ENCODE data around the gene DNAJC4. TPM values are rescaled to one million over a fixed set of nuclear protein-coding genes. Genes with fewer than 3 reads are reported as not detected.

DNAJC4 gene
- polyA plus RNA-seq (2011; rRNA removed) (8.9 and 9.8 TPM in 2 replicates), polyA plus RNA-seq (2017; fragmentation: RNase III; extraction: RNeasy Plus Mini Kit Qiagen cat#74134 plus additional on column Dnase treatment) (12.6 to 16.6 TPM (median 16.2 TPM) in 3 replicates), polyA minus RNA-seq (2011; rRNA and poly(A)+ RNA removed) (6.9 and 10.5 TPM in 2 replicates)
- 10.6 and 16.8 TPM in 2 replicates for polyA plus RNA-seq (2012; cell fraction: cytosol; rRNA removed)
- 21.2 and 25.0 TPM in 2 replicates for polyA plus RNA-seq (2012; cell fraction: nucleus; rRNA removed)

- TF ChIP-seq TFCP2L1 (CRISPR knock-in tag; IDR thresholded peaks at IDR 0.05) (no peak), PHF8 (IDR thresholded peaks at IDR 0.05; ENCODE audit: borderline replicate concordance, low read depth) (peak; percentile 42; the same call in 1 of the 2 replicates), JUN (IDR thresholded peaks at IDR 0.05) (peak in 1 of 2 experiments; percentile 52; a peak in 2 of 5 replicates), POLR2A (IDR thresholded peaks at IDR 0.05; ENCODE audit: low read length) (peak; percentile 36), FOSB (CRISPR knock-in tag; IDR thresholded peaks at IDR 0.05) (no peak), FOSL2 (IDR thresholded peaks at IDR 0.05) (no peak), FOSL2 (CRISPR knock-in tag; IDR thresholded peaks at IDR 0.05) (no peak), NR3C1 (IDR thresholded peaks at IDR 0.05) (no peak)
- TF ChIP-seq, protein P1, sequence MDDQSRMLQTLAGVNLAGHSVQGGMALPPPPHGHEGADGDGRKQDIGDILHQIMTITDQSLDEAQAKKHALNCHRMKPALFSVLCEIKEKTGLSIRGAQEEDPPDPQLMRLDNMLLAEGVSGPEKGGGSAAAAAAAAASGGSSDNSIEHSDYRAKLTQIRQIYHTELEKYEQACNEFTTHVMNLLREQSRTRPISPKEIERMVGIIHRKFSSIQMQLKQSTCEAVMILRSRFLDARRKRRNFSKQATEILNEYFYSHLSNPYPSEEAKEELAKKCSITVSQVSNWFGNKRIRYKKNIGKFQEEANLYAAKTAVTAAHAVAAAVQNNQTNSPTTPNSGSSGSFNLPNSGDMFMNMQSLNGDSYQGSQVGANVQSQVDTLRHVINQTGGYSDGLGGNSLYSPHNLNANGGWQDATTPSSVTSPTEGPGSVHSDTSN (IDR thresholded peaks at IDR 0.05): peak; percentile 29; the same call in 1 of the 2 replicates
- TF ChIP-seq, protein P2, sequence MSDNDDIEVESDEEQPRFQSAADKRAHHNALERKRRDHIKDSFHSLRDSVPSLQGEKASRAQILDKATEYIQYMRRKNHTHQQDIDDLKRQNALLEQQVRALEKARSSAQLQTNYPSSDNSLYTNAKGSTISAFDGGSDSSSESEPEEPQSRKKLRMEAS (IDR thresholded peaks at IDR 0.05): peak; percentile 43
- peak; percentile 77 to 91 for DNase-seq (ENCODE audit: low read depth in 1 of 2, low spot score in 1 of 2)
- ChIA-PET POLR2A (interaction anchor here (1.0 kb wide), 1 partner anchor 11 kb away, joined by 5 read pairs; the partner anchor contains the start of gene FKBP2), CTCF (interaction anchor here (1.5 to 19.9 kb wide), 2 partner anchors 27 to 74 kb away, joined by 4 to 254 read pairs; partner anchors contain the start of gene FERMT3)
- H3K4me2 ChIP-seq: peak within 1 kb of the TSS; percentile 98
- peak; percentile 35 to 64 for ATAC-seq
- H3K27ac ChIP-seq: peak within 1 kb of the TSS; percentile 94 to 95
- H3K4me3 ChIP-seq: peak within 1 kb of the TSS; percentile 94
- 3% methylated on average over 46 of the region's 62 CpGs for WGBS (ENCODE audit: missing lambda C conversion rate)
- H3K4me1 ChIP-seq: peaks cover 42% of the 10 kb centered on the region
- H3K9me3 ChIP-seq: no peaks in the 10 kb centered on the region
- FAIRE-seq: no peak
These were observed at the start of gene DNAJC4 for GRCh38 chr11:64230171-64230984. DNAJC4 (plus strand) TSS chr11:64230548; CDS start chr11:64230855, 307 bp downstream.

DNA sequence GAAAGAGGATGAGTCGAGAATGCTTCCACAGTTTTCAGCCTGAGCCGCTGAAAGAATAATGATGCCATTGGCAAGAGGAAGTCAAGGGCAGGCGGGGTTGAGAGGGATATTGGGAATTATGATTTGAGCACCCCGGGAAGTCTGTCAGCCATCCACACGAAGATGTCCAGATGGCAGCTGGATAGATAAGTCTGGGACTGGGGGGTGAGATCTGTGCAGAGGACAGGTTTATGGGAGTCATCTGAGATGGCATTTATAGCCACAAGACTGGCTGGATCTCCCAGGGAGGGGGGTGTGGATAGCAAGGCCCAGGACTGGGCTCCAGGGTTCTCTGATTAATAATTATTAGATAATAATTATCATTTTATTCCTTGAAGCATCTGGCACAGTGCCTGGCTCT lies 49.5 kb upstream of the DNAJC4 start:
- WGBS (ENCODE audit: missing lambda C conversion rate): 82% methylated on average over 5 of the region's 5 CpGs
- no peak for ATAC-seq
- peaks cover 29% of the 10 kb centered on the region for H3K4me1 ChIP-seq
- TF ChIP-seq TFCP2L1 (CRISPR knock-in tag; IDR thresholded peaks at IDR 0.05): no peak
- no peak overlapping the region for H3K4me3 ChIP-seq
- no peak for FAIRE-seq
- peak overlapping the region; percentile 74 to 82 for H3K27ac ChIP-seq
- DNase-seq (ENCODE audit: low read depth in 1 of 2, low spot score in 1 of 2): no peak
- POLR2A ChIA-PET: interaction anchor here (0.7 to 1.9 kb wide), 5 partner anchors 15 to 64 kb away, joined by 3 to 5 read pairs (median 3); partner anchors contain the start of genes MACROD1, NUDT22 and TRPT1
- H3K9me3 ChIP-seq: no peaks in the 10 kb centered on the region
- CTCF ChIA-PET: interaction anchor here (1.6 to 2.5 kb wide), 4 partner anchors 11 to 123 kb away, joined by 4 to 10 read pairs (median 6); no protein-coding TSS in a partner anchor
- H3K4me2 ChIP-seq: peak overlapping the region; percentile 75

DNA sequence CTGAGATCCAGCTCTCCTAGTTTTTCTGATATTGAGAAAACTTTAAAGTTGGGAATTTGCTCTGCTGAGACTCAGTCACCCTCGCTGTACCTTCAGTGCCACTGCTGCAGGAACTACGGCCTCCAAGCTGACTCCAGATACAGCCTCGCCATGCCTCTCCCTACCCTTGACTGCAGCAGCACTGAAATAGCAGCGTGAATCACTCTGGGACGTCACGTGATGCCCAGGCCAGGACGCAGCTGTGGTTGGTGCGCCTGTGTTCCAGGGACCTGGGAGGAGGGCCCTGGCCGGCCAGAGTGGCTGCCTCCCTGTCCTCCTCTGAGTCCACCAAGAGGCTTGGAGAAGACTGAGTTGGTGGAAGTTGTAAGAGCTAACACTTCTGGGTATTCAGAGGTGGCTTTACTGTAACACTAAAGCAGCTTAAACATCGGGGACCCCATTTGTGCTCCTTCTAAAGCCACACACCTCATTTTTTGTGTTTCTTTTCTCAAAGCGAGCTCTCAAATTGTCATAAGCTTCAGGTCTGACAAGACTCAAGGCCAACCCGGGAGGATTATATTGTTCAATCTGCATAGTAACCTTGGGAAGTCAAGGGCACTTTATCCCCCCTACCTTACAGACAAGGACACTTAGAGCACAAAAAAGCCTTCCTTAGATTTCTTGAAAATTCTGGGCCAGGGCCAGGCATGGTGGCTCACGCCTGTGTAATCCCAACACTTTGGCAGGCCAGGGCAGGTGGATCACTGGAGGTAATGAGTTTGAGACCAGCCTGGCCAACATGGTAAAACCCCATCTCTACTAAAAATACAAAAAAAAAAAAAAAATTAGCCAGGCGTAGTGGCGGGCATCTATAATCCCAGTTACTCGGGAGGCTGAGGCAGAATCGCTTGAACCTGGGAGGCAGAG lies 48.6 kb upstream of the DNAJC4 start:
- POLR2A ChIA-PET: interaction anchor here (0.5 to 1.9 kb wide), 6 partner anchors 15 to 90 kb away, joined by 3 to 5 read pairs (median 3); partner anchors contain the start of genes MACROD1, NUDT22 and TRPT1
- 58% methylated on average over 12 of the region's 17 CpGs for WGBS (ENCODE audit: missing lambda C conversion rate)
- Histone ChIP-seq H3K4me3 (no peak overlapping the region), H3K9me3 (no peaks in the 10 kb centered on the region), H3K27ac (peak overlapping the region; percentile 74 to 82), H3K4me2 (peak overlapping the region; percentile 75), H3K4me1 (peaks cover 29% of the 10 kb centered on the region)
- DNase-seq (ENCODE audit: low read depth in 1 of 2, low spot score in 1 of 2) (peak; percentile 87 to 89), ATAC-seq (peak; percentile 60 to 68), FAIRE-seq (peak; percentile 61)
- CTCF ChIA-PET: interaction anchor here (0.7 to 2.5 kb wide), 9 partner anchors 8 to 174 kb away, joined by 3 to 10 read pairs (median 3); partner anchors contain the start of gene MACROD1
- no peak for TF ChIP-seq REST (IDR thresholded peaks at IDR 0.05)
- peak; percentile 22; the same call in 1 of the 2 replicates for TF ChIP-seq FOSL2 (IDR thresholded peaks at IDR 0.05)
- TF ChIP-seq FOSL2 (CRISPR knock-in tag; IDR thresholded peaks at IDR 0.05): peak; percentile 84
- no peak for TF ChIP-seq HOXB13 (CRISPR knock-in tag; IDR thresholded peaks at IDR 0.05; ENCODE audit: low read depth)
- TF ChIP-seq JUNB (IDR thresholded peaks at IDR 0.05): no peak
- TF ChIP-seq CBX8 (IDR thresholded peaks at IDR 0.05): no peak
- peak; percentile 91 for TF ChIP-seq POLR2A (IDR thresholded peaks at IDR 0.05; ENCODE audit: low read length)
- peak in 1 of 2 experiments; percentile 47; a peak in 1 of 5 replicates for TF ChIP-seq JUN (IDR thresholded peaks at IDR 0.05)
- TF ChIP-seq CEBPB (IDR thresholded peaks at IDR 0.05): no peak
- TF ChIP-seq NPAS2 (CRISPR knock-in tag; IDR thresholded peaks at IDR 0.05; ENCODE audit: borderline replicate concordance): no peak
- TF ChIP-seq, protein P3, sequence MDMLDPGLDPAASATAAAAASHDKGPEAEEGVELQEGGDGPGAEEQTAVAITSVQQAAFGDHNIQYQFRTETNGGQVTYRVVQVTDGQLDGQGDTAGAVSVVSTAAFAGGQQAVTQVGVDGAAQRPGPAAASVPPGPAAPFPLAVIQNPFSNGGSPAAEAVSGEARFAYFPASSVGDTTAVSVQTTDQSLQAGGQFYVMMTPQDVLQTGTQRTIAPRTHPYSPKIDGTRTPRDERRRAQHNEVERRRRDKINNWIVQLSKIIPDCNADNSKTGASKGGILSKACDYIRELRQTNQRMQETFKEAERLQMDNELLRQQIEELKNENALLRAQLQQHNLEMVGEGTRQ (IDR thresholded peaks at IDR 0.05): peak; percentile 97
- 0 out of 2 replicates have a peak, but pooled peaks have one; percentile 21 for TF ChIP-seq ZSCAN20 (CRISPR knock-in tag; IDR thresholded peaks at IDR 0.05)
- TF ChIP-seq CHD2 (IDR thresholded peaks at IDR 0.05; ENCODE audit: low read length, partially characterized antibody): no peak
- TF ChIP-seq, protein P4, sequence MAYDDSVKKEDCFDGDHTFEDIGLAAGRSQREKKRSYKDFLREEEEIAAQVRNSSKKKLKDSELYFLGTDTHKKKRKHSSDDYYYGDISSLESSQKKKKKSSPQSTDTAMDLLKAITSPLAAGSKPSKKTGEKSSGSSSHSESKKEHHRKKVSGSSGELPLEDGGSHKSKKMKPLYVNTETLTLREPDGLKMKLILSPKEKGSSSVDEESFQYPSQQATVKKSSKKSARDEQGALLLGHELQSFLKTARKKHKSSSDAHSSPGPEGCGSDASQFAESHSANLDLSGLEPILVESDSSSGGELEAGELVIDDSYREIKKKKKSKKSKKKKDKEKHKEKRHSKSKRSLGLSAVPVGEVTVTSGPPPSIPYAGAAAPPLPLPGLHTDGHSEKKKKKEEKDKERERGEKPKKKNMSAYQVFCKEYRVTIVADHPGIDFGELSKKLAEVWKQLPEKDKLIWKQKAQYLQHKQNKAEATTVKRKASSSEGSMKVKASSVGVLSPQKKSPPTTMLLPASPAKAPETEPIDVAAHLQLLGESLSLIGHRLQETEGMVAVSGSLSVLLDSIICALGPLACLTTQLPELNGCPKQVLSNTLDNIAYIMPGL (CRISPR knock-in tag; IDR thresholded peaks at IDR 0.05; ENCODE audit: borderline replicate concordance): no peak

Measured in A549 (cell line).